HG02938 (cell line): ENCODE results near the gene FAM234B.
"Not testable (repeated sequence)": the region's sequence is repeated elsewhere in the genome, so short reads cannot be mapped to it uniquely, and the experiment has no call there.

ENCODE experiments used
- ATAC-seq: cut with Tn5 transposase; IDR thresholded peaks from one replicate; pipeline ENCODE4 v1.9.1; 2021; ENCODE audit warnings: mild to moderate bottlenecking, moderate library complexity; ENCODE audit not compliant: unreplicated experiment

FAM234B gene

DNA sequence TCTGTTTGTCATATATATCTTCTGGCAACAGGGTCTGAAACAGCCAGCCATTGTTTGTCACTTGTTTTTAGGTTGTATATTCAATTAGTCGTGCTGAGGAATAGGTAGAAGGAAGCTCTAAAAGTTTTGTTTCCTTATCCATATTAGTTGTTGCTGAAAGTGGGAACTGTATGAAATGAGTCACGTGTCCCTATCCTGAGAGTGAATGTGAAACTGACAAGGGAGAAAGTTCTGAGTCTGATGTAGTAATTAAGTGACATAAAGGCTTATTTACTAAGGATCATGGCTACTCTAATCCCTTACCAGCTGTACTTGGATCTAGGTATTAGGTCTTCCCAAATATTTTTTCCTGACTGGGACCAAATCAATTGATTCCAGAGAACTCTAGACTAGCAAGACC, 16.4 kb downstream of the FAM234B start:
- no peak for ATAC-seq

DNA sequence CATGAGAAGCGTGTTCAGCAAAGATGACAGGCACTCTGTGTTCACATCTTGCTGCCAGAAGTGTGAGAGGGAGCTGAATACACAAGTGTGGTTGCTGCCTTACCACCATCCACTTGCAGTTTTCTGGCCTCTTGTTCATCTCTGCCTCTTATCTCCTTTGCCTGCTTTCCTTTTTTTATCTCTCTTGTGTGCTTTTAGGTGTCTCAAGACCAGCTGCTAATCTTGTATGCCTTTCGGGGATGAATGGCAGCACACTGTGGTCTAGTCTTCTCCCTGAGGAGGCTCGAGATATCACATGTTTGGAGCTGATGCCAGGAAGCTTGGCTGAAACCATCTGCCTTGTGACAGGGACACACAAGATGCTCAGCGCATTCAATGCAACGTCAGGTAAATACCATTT, 17.2 kb downstream of the FAM234B start:
- no peak for ATAC-seq

DNA sequence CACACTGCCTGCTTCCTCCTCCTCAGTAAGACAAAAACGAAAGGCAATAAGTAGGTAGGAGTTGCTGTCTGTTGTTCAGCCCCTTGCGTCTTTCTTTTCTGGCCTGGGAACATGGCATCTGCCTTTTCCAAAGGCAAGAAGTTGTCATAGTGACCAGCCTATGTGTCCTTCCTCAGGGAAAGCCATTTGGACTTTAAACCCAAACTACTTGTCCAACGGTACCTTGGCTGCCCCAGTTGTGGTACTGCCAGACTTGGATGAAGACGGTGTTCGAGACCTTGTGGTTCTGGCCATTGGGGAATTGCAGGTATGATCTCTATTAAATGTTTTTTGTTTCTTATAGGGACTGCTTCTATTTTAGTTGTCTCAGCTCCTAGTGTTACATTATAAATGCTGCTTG, 18.5 kb downstream of the FAM234B start:
- no peak for ATAC-seq

DNA sequence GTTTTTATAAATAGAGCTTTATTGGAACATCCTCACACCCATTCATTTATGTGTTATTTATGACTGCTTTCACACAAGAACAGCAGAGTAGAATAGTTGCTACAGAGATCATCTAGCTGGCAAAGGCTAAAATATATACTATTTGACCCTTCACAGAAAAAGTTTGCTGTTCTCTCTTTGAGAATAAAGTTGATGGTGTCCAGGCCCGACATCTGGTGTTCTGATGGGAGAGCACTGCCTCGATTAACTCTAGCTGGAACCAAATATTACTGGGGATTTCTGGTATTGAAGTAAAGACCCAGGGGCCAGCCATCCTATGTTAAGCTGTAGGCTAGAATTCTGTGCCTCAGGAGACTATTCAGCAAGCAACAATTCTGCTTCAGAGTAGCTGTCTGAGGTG, 21.8 kb downstream of the FAM234B start:
- no peak for ATAC-seq

DNA sequence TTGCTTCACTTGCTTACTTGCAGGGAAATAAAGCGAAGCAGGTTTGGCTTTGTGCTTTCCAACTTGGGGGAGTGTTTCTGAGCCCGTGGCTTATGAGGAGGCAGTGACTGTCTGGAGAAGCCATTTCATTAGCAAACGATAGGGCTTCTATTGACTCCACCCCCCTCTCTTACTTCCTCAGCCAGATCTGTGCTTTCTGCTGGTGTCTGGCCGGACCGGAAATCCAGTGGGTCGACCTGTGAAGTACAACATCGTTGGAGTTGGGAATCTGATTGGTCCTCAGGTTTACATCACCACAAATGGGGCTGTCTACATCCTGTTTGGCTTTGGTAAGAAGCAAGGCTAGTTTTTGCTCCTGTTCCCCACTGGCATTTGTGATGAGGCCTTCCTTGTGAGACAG, 22.3 kb downstream of the FAM234B start:
- no peak for ATAC-seq

DNA sequence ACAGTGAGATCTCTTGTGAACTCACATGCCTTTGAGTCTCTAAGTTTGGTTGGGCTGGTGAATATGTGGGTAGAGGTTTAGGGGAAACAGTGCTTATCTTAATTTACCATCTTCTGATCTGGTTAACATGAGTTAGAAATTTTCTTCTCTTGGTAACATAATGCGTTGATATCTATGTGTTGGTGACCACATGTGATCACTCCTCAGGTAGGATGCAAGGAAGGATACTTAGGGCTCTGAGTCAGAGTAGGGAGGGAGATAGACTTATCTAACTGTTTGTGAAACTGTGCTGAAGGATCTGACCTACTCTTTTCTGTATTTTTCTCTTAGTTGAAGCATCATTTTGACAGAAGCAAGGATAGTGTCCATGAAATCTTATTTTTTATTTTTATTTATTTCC, 23.1 kb downstream of the FAM234B start:
- ATAC-seq, result no peak

DNA sequence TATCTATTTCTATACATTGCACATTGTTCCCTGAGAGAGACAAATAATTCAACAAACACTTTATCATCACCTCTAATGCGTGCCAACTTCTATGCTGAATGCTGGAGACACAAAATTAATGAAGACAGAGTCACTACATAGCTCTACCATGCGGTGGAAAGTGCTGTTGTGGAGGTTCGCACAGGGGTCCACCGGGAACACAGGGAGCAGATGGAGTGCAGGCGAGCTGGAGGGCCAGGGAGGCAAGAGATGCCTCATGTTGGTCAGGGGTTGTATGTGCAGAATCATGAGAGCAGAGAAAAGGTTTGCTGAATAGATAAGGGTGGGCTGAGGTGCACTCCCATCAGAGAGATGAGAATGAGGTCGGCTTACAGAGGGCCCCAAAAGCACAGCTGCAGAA, 25.2 kb downstream of the FAM234B start:
- no peak for ATAC-seq

DNA sequence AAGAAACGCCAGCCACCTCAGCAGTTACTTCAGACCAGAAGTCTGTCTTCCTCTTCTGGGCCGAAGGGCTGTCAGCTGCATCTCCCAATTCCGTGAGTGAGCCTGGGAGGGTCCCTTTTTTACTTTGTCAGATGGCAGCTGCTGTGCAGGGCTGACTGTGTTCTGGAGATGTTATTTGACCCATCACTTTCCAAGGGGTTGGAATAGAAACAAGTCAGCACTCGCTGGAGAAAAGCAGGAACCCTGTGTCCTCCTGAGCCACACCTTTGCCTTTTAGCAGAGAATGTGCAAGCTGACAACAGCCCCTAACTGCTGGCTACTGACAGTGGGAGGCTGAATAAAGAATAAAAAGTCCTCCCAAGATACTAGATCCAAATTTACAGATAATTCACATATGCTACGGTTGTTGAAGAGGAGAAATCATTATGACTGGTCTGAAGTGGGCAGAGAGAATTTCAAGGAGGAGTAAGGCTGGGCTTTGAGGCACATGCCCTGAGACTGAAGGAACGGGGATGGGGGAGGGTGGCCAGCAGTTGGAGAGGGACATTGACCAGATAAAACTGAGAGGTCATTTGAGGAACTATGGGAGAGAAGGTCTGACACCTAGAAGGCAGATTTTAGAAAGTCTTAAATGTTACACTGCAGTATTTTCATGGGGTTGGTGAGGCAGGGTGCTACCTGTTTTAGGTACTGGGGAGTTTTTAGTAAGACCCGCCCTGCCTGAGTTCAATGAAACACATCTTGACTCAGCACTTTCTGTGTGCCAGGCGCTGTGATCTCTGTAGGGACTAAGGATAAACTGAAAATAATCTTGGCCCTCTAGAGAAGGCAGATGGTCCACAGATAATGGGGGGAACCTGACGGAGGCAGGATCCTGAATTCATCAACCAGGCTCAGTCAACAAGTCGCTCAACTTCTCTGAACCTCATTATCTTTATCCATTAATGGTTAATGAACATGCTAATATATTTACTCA, 27.4 kb downstream of the FAM234B start:
- ATAC-seq, result no peak

DNA sequence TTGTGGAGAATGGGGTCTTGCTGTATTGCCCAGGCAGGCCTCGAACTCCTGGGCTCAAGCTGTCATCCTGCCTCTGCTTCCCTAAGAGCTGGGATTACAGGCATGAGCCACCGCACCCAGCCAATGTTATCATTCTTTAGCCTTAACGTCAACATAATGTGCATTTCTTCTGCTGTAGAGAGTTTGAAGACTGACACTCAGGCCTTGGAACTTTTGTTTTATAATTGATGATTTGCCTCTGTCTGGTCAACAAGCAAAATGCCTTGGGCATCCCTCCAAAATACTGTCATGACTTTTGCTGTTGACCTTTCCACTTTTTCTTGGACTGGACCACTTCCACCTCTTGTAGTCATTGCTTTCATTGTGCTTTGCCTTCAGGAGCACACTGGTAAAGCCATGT, 29.0 kb downstream of the FAM234B start:
- ATAC-seq, result no peak

DNA sequence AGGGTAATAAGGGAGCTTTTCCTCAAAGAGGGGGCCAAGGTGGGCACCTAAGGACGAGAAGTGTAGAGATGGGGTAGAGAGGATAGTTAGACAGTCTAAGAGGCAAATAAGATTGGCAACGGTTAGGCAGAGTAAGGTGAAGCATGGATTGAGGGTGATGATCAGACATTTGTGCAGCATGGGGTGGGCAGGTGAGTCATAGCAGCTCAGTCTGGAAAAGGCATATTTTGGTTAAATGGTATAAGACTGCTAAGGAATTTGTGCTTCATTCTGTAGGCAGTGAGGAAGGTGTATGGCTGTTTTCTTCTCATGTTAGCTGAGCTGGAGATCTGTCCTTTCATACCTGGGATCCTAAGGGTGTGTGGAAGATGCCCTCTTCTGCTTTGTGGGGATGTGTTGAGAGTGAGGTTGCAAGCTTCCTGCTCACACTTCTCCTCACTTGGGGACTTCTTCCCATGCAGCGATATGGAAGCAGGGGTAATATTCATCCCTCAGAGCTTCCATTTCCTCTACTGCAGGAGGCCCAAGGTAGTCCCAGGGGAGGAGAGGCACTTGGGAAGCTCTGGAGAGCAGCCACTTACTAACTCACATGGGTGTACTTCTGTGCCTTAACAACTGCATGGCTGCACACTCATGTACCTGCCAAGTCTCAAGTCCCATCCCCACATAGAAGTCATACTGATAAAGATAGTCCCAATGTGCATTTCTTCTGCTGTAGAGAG, 30.4 kb downstream of the FAM234B start:
- no peak for ATAC-seq

DNA sequence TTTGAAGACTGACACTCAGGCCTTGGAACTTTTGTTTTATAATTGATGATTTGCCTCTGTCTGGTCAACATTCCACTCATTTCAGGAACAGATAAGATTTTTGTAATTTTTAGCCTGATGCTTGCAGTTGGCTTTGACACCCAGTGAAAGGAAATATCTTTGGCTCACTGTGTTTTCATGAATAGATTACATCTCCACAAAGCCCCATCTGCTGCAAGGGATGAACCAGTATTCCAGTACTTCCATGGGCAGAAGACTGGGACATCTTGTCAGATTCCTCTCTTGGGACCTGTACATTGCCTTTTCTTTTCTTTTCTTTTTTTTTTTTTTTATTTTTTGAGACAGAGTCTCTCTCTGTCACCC, 30.9 kb downstream of the FAM234B start:
- no peak for ATAC-seq

DNA sequence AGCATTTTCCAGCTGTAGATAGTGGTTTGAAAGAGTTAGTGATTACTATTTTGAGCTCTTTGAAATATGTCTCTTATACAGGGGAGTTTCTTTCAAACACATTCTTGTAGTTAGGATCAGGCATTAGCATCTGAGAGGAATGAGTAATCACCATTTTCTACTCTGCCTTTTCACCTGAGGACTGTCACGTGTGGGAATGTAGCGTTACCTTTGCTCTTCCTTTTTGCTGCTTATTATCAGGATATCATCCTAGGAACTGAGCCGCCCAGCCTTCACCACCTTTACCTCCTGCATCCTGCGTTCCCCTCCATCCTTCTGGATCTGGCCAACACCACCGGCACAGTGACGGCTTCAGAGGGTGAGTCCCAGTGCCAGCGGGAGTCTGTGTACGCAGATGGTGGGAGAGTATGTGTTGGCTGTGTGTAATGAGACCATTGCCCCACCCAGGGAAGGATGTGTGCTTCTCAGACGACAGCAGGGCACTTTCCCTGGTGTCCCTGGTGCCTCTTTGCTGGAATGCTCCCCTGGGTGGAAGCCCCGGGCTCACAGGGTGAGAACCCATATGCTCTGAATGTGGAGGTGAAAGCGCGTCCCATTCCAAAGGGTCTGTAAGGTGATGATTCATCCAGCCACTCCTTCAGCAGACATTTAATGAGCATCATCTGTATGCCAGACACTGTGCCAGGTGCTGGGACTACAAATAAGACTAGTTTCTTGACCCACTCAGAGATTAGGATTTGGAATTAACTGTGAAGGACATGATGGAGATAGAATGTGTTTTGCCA, 31.8 kb downstream of the FAM234B start:
- ATAC-seq, result no peak

DNA sequence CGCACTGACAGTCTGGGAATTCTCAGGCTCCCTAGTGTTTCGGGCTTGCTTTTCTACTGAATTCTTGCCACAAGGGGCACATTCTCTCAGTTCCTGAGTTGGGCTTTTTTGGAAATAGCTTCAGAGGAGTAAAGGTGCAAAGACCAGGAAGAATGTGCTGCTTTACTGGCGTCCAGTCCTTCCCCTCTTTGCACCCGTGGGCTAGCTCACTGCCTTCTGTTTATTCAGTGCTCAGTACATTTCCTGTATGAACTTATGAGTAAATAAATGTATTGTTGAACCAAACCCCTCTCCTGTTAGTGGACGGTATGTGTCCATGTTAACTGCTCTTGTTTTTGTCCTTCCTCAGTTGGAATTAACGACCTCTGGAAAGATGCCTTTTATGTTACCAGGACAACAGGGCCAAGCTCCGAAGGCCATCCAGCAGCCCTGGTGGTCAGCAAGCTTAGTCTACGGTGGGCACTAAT, 35.3 kb downstream of the FAM234B start:
- ATAC-seq, result no peak

DNA sequence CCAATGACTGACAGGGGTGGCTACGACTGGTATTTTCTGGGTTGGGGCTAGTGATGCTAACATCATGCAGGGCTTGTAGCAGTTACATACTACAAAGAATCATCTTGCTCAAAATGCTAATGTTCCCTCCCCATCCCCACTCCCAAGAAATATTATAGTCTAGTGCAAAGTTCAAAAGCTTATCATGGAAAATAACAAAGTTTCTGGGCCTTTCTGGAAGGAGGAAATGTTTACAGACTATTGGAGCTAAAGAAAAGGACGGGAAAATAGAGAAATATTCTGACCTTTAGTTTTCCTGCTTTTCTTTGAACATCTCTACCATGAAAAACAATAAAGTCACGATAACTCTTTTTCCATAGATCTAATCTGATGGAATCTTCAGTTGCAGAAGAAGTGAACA, 36.1 kb downstream of the FAM234B start:
- ATAC-seq, result no peak

DNA sequence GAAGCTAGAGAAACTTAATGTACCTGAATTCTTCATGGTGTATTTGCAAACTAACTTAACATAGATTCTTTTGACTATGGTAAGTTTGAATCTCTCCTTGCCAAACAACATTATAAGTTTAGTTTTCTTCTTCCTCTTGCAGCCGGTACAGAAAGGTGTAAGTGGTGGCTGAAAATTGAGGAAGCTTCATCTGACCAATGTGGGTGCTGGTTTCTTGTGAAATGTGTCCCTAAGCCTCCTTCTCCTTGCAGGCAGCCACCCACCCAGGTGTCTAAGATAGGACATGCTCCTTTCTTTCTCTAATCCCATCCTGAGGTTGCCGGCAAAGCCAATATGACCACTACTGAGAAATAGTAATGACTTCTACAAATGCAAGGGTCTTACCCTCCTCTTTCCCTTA, 38.7 kb downstream of the FAM234B start:
- ATAC-seq, result no peak

DNA sequence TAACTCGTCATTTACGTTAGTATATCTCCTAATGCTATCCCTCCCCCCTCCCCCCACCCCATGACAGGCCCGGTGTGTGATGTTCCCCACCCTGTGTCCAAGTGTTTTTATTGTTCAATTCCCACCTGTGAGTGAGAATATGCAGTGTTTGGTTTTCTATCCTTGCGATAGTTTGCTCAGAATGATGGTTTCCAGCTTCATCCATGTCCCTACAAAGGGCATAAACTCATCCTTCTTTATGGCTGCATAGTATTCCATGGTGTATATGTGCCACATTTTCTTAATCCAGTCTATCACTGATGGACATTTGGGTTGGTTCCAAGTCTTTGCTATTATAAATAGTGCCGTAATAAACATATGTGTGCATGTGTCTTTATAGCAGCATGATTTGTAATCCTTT, 39.5 kb downstream of the FAM234B start:
- not testable (repeated sequence) for ATAC-seq

DNA sequence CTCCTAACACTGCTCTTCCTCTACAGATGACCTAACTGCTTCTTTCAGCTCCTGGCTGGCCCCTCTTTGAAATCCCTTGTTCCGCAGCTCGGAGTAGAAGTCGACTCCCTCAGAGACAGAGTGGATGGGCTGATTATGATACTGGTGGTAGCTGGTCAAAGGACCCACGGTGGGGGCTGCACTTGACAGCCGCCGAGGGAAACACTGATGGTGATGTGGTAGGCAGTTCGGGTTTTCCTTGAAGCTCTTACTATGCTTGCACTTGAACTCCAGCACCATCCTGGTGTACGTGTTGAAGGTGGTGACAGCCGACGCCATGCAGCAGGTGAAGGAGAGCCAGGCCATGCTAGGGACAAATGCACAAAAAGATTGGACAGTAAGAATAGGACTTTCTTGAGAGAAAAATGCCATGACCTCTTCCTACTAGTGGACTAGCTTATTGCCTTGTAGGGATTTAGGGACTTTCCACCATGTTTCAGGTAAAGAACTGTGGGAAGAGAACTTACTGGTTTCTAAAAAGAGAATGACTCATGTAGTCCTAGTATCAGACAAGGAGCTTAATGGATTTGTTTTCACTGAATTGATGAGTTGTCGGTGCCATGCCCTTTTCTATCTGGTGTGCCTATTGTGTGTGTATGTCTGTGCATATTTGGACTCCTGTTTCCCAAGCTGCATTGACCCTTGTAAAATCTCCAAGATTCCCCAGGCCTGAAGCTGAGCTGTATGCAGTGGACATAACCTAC, 40.9 kb downstream of the FAM234B start:
- no peak for ATAC-seq

DNA sequence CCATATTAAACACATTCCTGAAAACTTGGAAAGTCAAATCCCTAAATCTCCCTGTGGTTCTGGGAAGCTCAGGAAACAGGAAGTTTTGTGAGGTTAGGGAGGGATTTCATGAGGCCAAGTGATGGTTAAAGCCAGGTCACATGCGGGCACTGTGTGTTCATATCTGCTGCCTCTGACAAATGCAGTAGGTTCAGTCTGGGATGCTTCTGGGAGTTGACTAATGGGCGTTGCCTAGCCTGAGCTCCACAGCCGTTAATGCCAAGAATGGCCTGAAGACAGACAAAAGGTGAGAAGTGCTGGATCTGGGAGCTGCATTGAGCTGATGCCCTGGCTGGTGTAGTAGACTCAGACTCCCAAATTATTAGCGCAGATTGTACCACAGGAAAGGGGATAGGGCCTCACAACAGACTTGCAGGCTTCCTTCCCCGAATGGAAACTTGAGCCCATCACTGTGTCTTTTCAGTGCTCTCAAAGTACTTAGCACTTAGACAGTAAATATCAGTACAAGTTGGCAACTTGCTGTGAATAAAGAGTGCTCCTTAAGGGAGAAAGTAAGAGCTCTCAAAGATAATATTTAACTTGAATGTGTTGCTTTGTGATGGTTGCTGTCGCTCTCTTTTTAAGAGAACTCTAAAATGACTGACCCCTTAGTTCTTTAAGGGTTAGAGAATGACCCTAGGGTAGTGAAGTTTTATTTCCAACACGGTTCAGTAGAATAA, 41.9 kb downstream of the FAM234B start:
- no peak for ATAC-seq

DNA sequence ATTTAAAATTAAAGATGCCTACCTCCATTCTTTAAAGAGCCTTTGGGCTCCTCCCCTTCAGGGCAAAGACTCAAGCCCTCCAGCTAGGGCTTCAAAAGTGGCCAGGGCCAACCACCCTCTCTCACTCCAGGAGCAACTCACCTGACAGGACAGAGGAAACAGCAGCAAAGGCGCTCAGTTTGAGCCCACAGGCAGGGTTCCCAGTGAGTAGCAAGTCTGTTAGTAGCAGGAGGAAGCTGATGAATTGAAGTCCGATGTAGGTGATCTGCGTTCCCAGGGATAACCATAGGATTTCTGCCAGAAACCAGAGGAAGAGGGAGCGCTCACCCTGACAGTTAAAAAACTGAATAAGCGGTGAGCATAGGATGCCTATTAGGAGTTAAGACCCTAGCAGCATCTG, 43.6 kb downstream of the FAM234B start:
- ATAC-seq, result no peak

DNA sequence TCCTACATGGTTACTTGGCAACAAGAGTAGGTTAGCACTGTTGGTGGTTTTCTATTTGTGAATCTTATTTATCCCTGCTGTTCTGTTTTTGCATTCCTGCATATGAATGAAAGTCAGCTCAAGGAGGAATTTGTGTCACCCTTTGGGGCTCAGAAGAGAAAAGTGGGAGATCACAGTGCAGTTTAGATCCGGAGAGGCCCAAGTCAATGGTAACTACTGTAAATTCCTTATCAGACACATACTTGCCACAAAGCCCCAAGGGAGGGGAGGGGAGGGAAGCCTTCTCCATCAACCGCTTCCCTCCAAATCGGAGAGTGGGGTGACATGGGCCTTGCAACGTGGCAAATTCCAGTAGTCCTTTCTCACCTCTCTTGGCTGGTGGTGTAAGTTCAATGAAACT, 44.3 kb downstream of the FAM234B start:
- no peak for ATAC-seq
